Measurements from ENCODE around the gene MAPK14. TPM values are rescaled to one million over a fixed set of nuclear protein-coding genes. Genes with fewer than 3 reads are reported as not detected.

Gene MAPK14
- total and polyA plus RNA-seq, 9 of the 15 experiments (the other 6 are each of a cell fraction or from before 2014, with no cell fraction given): 8.8 to 62.7 (median 35.5) TPM

DNA sequence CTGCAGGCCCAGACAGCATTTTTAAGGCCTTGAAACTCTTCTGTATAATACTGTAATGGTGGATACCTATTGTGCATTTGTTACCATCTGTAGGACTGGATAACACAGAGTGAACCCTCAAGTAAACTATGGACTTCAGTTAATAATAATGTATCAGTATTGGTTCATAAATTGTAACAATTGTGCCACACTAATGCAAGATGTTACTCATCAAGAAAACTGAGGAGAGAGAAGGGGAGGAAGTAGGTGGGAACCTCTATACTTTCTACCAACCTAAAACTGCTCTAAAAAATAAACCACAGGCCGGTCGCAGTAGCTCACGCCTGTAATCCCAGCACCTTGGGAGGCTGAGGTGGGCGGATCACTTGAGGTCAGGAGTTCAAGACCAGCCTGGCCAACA lies 113.5 kb downstream of the MAPK14 start:
- intact Hi-C loops (cut with micrococcal nuclease) (no loop called here), in situ Hi-C loops (cut with MboI) (no loop called here)
- Histone ChIP-seq H3K9ac (ENCODE audit: insufficient read depth in 1 of 2, low read depth in 2 of 2, low read length in 2 of 2) (no peak overlapping the region), H3K4me2 (ENCODE audit: insufficient read depth, low read length) (no peak overlapping the region), H3K4me1 (replicated peaks in 1 of 2; ENCODE audit: control insufficient read depth in 2 of 2, insufficient read depth in 2 of 2, low read length in 2 of 2) (peaks cover 6 to 10% of the 10 kb centered on the region in 2 experiments; a peak in 4 of 5 replicates), H3K9me1 (ENCODE audit: control insufficient read depth, insufficient read depth, low read length) (no peaks in the 10 kb centered on the region), H4K20me1 (replicated peaks; ENCODE audit: control insufficient read depth, insufficient read depth, low read length) (0 out of 2 replicates have a peak, but pooled peaks cover 3% of the 10 kb centered on the region), H3K27ac (ENCODE audit: extremely low read depth, low read depth, low read length) (no peak overlapping the region), H3K9me3 (replicated peaks; ENCODE audit: control insufficient read depth, insufficient read depth, low read depth, low read length) (no peaks in the 10 kb centered on the region), H3K27me3 (ENCODE audit: control insufficient read depth in 2 of 2, insufficient read depth in 2 of 2, low read length in 2 of 2) (peaks cover 4 to 24% of the 10 kb centered on the region in 2 experiments), H3K4me3 (no peak overlapping the region), H2AFZ (ENCODE audit: low read depth, low read length) (no peak overlapping the region), H3K79me2 (ENCODE audit: control insufficient read depth, insufficient read depth, low read length) (no peaks in the 10 kb centered on the region), H3K36me3 (ENCODE audit: control insufficient read depth, insufficient read depth, low read length) (no peaks in the 10 kb centered on the region)
- CTCF ChIA-PET (ENCODE audit: low intra/inter-chr PET ratio): no interaction called here
- no peak for TF ChIP-seq MLLT1 (IDR thresholded peaks at IDR 0.05)
- TF ChIP-seq, protein P1, sequence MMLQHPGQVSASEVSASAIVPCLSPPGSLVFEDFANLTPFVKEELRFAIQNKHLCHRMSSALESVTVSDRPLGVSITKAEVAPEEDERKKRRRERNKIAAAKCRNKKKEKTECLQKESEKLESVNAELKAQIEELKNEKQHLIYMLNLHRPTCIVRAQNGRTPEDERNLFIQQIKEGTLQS (IDR thresholded peaks at IDR 0.05): no peak
- TF ChIP-seq, protein P1 (CRISPR knock-in tag; conservative IDR thresholded peaks at IDR 0.05): no peak
- no peak for TF ChIP-seq BRD9 (IDR thresholded peaks at IDR 0.05; ENCODE audit: low read depth, partially characterized antibody)
- no peak for TF ChIP-seq PRMT5 (CRISPR knock-in tag; IDR thresholded peaks at IDR 0.05)
- no peak for TF ChIP-seq RHOXF2B (CRISPR knock-in tag; conservative IDR thresholded peaks at IDR 0.05)
- TF ChIP-seq ARID1B (IDR thresholded peaks at IDR 0.05): no peak
- TF ChIP-seq ZNF253 (CRISPR knock-in tag; conservative IDR thresholded peaks at IDR 0.05): no peak
- TF ChIP-seq CBFB (CRISPR knock-in tag; IDR thresholded peaks at IDR 0.05): no peak
- no peak for TF ChIP-seq RBM17 (IDR thresholded peaks at IDR 0.05; ENCODE audit: borderline replicate concordance, low read depth, low read length)
- TF ChIP-seq STAT5B (CRISPR knock-in tag; IDR thresholded peaks at IDR 0.05): no peak
- FAIRE-seq: no peak
- no peak for ATAC-seq
- DNase-seq (ENCODE audit: extremely low read depth in 1 of 4, low spot score in 3 of 4): no peak
- POLR2A ChIA-PET: interaction anchor here (0.5 kb wide), 2 partner anchors 193 to 786 kb away, joined by 3 to 4 read pairs; no protein-coding TSS in a partner anchor
- no TSS peak for BruUV-seq (replicated peaks)
- 76% methylated on average over 4 of the region's 4 CpGs for WGBS (ENCODE audit: insufficient coverage, low coverage, missing lambda C conversion rate)
